ENCODE data around the gene SEMG1.

Gene SEMG1

DNA sequence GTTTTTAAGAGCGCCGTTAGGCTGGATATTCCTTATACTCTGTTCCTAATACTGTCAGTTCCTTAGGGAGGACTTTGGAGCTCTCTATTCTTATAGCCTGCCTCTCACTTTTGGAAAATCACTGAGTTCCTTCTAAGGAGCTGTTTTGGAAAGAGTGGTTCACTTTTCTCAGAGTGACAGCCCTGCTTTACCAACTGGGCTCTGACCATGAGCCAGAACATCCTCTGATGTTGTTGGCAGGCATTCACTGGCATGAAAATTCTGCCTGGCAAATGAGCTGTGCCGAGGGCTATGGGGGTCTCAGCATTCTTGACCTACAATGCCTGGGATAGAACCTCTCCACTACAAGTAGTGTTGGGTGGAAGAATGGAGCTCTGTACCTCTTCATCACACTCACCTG is 14.9 kb upstream of the SEMG1 start:
- no peaks in the 10 kb centered on the region for H3K9me3 ChIP-seq (ENCODE audit: severe bottlenecking)
- H3K4me3 ChIP-seq (ENCODE audit: severe bottlenecking) = no peak overlapping the region
- no peaks in the 10 kb centered on the region for H3K36me3 ChIP-seq (ENCODE audit: low read depth)
- H3K27ac ChIP-seq (ENCODE audit: poor library complexity, severe bottlenecking) = no peak overlapping the region
- TF ChIP-seq, protein P1, sequence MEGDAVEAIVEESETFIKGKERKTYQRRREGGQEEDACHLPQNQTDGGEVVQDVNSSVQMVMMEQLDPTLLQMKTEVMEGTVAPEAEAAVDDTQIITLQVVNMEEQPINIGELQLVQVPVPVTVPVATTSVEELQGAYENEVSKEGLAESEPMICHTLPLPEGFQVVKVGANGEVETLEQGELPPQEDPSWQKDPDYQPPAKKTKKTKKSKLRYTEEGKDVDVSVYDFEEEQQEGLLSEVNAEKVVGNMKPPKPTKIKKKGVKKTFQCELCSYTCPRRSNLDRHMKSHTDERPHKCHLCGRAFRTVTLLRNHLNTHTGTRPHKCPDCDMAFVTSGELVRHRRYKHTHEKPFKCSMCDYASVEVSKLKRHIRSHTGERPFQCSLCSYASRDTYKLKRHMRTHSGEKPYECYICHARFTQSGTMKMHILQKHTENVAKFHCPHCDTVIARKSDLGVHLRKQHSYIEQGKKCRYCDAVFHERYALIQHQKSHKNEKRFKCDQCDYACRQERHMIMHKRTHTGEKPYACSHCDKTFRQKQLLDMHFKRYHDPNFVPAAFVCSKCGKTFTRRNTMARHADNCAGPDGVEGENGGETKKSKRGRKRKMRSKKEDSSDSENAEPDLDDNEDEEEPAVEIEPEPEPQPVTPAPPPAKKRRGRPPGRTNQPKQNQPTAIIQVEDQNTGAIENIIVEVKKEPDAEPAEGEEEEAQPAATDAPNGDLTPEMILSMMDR (IDR thresholded peaks at IDR 0.05; ENCODE audit: poor library complexity, severe bottlenecking) = no peak
- peaks cover 13% of the 10 kb centered on the region for H3K27me3 ChIP-seq (ENCODE audit: insufficient read depth, poor library complexity, severe bottlenecking)
- ATAC-seq (ENCODE audit: low read depth) = no peak
- DNase-seq (ENCODE audit: low spot score) = no peak
- H3K4me1 ChIP-seq (ENCODE audit: insufficient read depth, poor library complexity, severe bottlenecking) = no peaks in the 10 kb centered on the region

GRCh38 chr20:45193331-45193730 is 13.5 kb upstream of the SEMG1 start:
- ATAC-seq (ENCODE audit: low read depth) = no peak

GRCh38 chr20:45209924-45210323 is 3.1 kb downstream of the SEMG1 start:
- no peak for DNase-seq (ENCODE audit: low spot score)
- no peaks in the 10 kb centered on the region for H3K4me1 ChIP-seq (ENCODE audit: insufficient read depth, poor library complexity, severe bottlenecking)
- peaks cover 34% of the 10 kb centered on the region for H3K27me3 ChIP-seq (ENCODE audit: insufficient read depth, poor library complexity, severe bottlenecking)
- TF ChIP-seq, protein P1 (IDR thresholded peaks at IDR 0.05; ENCODE audit: poor library complexity, severe bottlenecking) = no peak
- H3K27ac ChIP-seq (ENCODE audit: poor library complexity, severe bottlenecking) = no peak overlapping the region
- no peak overlapping the region for H3K4me3 ChIP-seq (ENCODE audit: severe bottlenecking)
- H3K36me3 ChIP-seq (ENCODE audit: low read depth) = no peaks in the 10 kb centered on the region
- no peaks in the 10 kb centered on the region for H3K9me3 ChIP-seq (ENCODE audit: severe bottlenecking)
- ATAC-seq (ENCODE audit: low read depth) = no peak

More at GRCh38 chr20:45193331-45193730, 13.5 kb upstream of the SEMG1 start:
- Histone ChIP-seq H3K27ac (ENCODE audit: poor library complexity, severe bottlenecking) (no peak overlapping the region), H3K4me3 (ENCODE audit: severe bottlenecking) (no peak overlapping the region), H3K9me3 (ENCODE audit: severe bottlenecking) (no peaks in the 10 kb centered on the region), H3K27me3 (ENCODE audit: insufficient read depth, poor library complexity, severe bottlenecking) (peaks cover 18% of the 10 kb centered on the region), H3K4me1 (ENCODE audit: insufficient read depth, poor library complexity, severe bottlenecking) (no peaks in the 10 kb centered on the region), H3K36me3 (ENCODE audit: low read depth) (no peaks in the 10 kb centered on the region)
- DNase-seq (ENCODE audit: low spot score) = no peak
- TF ChIP-seq, protein P1 (IDR thresholded peaks at IDR 0.05; ENCODE audit: poor library complexity, severe bottlenecking) = no peak

GRCh38 chr20:45211569-45212474 is 5.0 kb downstream of the SEMG1 start:
- DNase-seq (ENCODE audit: low spot score) = no peak
- H3K36me3 ChIP-seq (ENCODE audit: low read depth) = no peaks in the 10 kb centered on the region
- H3K4me3 ChIP-seq (ENCODE audit: severe bottlenecking) = no peak overlapping the region
- H3K27me3 ChIP-seq (ENCODE audit: insufficient read depth, poor library complexity, severe bottlenecking) = peaks cover 15% of the 10 kb centered on the region
- no peaks in the 10 kb centered on the region for H3K4me1 ChIP-seq (ENCODE audit: insufficient read depth, poor library complexity, severe bottlenecking)
- TF ChIP-seq, protein P1 (IDR thresholded peaks at IDR 0.05; ENCODE audit: poor library complexity, severe bottlenecking) = no peak
- H3K27ac ChIP-seq (ENCODE audit: poor library complexity, severe bottlenecking) = no peak overlapping the region
- no peaks in the 10 kb centered on the region for H3K9me3 ChIP-seq (ENCODE audit: severe bottlenecking)
- ATAC-seq (ENCODE audit: low read depth) = peak; percentile 62

DNA sequence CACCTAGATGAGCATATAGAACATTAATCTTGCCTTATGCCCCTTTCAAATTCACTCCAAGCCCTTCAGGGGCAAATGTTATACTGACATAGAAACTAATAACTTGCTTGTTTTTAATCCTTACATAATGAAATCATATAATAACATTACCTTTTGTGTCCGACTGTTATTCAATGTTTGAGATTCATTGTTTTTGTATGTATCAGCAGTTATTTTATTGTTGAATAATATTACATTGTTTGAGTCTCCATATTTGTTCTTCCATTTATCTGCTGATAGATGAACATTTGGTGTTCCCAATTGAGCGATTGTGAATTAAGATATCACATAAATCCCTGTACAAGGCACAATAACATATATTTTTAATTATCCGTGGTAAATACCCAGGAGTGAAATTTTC is 6.0 kb downstream of the SEMG1 start:
- DNase-seq (ENCODE audit: low spot score) (no peak), ATAC-seq (ENCODE audit: low read depth) (0 out of 3 replicates have a peak, but pooled peaks have one; percentile 10)
- Histone ChIP-seq H3K27me3 (ENCODE audit: insufficient read depth, poor library complexity, severe bottlenecking) (peaks cover 9% of the 10 kb centered on the region), H3K4me1 (ENCODE audit: insufficient read depth, poor library complexity, severe bottlenecking) (no peaks in the 10 kb centered on the region), H3K9me3 (ENCODE audit: severe bottlenecking) (no peaks in the 10 kb centered on the region), H3K27ac (ENCODE audit: poor library complexity, severe bottlenecking) (no peak overlapping the region), H3K36me3 (ENCODE audit: low read depth) (no peaks in the 10 kb centered on the region), H3K4me3 (ENCODE audit: severe bottlenecking) (no peak overlapping the region)
- TF ChIP-seq, protein P1 (IDR thresholded peaks at IDR 0.05; ENCODE audit: poor library complexity, severe bottlenecking) = no peak
